Muscle of arm (tissue), 14 donors: ENCODE data around the gene FAM20A. TPM values are rescaled to one million over a fixed set of nuclear protein-coding genes. Genes with fewer than 3 reads are reported as not detected.

Experiments used
- DNase-seq: peaks from one replicate; pipeline ENCODE4 v3.0.0-alpha.2; 2013
- long read RNA-seq, 11 donors: transcript quantifications; one replicate each; lab custom pipeline, GENCODE V29; 2026
- polyA plus RNA-seq, 12 donors: library from polyadenylated mRNA; unstranded; fragments of 120-200 nt; gene quantifications; one replicate each; pipeline ENCODE4 v1.2.1, GENCODE V29; 2013; ENCODE audit not compliant: insufficient read length in 12 of 12

The FAM20A gene
- polyA plus RNA-seq: 10 to 100 TPM in 3 of 12 donors, 1 to 10 TPM in 8, not detected in 1; 5.3 to 12.9 (median 8.5) TPM
- long read RNA-seq, donor 1, partial matches to known transcripts: 0 of 1 reads
- long read RNA-seq, donor 1, other reads (novel, unspliced or antisense): 0 of 1 reads
- long read RNA-seq, donor 2, partial matches to known transcripts: 0 of 2 reads
- long read RNA-seq, donor 2, other reads (novel, unspliced or antisense): 0 of 2 reads
- long read RNA-seq, donor 3: 0 reads
- long read RNA-seq, donor 4: 0 reads
- long read RNA-seq, donor 5: 0 reads
- long read RNA-seq, donor 6, partial matches to known transcripts: 0 of 1 reads
- long read RNA-seq, donor 6, other reads (novel, unspliced or antisense): 0 of 1 reads
- long read RNA-seq, donor 7: 0 reads
- long read RNA-seq, donor 8, partial matches to known transcripts: 0 of 2 reads
- long read RNA-seq, donor 8, other reads (novel, unspliced or antisense): 0 of 2 reads
- long read RNA-seq, donor 9, partial matches to known transcripts: 0 of 1 reads
- long read RNA-seq, donor 9, other reads (novel, unspliced or antisense): 0 of 1 reads
- long read RNA-seq, donor 10: 0 reads
- long read RNA-seq, donor 11, partial matches to known transcripts: 0 of 1 reads
- long read RNA-seq, donor 11, other reads (novel, unspliced or antisense): 0 of 1 reads

DNA sequence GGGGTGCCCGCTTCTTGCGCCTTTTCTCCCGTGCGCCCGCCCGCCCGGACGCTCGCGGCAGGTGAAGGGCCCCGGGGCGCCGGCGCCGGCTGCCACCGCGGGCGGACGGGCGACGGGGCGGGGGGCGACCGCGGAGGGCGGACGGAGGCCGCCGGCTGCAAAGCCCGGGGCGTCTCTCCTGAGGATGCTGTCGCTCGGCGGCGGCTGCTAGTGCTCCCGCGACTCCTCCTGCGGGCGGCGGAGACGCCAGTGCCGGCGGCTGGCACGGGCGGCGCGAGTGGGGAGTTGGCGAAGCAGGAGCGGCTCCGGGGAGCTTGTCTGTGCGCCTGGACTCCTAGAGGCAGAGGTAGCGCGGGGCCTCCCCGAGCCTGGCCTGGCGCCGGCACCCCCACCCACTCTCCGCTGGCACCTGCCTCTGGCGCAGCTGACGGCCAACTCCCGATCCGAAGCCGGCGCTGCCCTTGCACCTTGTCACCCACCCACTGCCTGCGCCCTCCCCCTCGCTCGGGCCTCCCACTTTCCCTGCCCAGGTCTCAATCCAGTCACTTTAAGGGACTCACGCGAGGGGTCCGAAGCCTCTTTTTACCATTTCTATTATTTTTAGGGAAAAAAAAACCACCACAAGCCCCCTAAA is at the start of gene FAM20A:
FAM20A (minus strand) TSS at position 437 of the 634 bp plus-strand sequence. CDS start 701 bp downstream, outside the sequence.
- DNase-seq: no peak

DNA sequence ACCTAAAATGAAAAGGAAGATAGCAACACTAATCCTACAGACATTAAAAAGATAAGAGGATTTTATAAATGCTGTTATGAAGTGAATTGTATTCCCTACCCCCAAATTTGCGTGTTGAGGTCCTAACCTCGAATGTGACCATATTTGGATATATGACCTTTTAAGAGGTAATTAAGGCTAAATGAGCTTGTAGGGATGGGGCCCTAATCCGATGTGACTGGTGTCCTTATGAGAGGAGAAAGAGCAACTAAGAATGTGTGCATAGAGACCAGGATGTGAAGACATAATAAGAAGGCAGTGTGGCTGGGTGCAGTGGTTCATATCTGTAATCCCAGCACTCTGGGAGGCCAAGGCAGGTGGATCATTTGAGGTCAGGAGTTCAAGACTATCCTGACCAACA is 48.2 kb upstream of the FAM20A start:
- DNase-seq: no peak

DNA sequence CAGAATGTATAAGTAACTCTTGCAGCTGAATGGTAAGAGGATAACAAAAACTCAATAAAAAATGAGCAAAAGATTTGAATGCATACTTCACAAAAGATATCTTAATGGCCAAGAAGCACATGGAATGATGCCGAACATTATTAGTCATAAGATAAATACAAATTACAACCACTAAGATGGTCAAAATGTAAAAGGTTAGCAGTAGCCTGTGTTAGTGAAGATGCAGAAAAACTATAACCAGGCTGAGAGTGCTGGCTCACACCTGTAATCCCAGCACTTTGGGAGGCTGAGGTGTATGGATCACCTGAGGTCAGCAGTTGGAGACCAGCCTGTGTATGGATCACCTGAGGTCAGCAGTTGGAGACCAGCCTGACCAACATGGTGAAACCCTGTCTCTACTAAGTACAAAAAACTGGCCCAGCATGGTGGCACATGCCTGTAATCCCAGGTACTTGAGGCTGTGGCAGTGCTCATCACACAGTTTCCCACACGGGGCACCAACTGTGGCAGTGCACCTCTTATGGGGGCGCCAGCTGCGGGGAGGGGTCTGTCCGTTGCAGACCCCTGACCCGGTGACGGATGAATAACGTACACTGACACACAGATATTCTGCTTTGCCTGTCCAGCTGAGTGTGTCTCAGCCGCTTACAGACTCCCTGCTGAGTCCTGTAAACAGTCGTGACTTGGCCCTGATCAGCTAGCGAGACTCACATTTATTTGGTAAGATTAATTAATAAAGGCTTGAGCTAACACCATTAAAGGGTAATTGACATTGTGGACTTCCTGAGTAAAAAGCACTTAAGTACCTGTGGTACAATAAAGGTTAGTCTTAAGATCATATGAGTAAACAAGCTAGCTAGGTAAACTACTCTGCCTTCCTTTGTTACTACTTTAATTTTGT is 45.7 kb upstream of the FAM20A start:
- DNase-seq: no peak

DNA sequence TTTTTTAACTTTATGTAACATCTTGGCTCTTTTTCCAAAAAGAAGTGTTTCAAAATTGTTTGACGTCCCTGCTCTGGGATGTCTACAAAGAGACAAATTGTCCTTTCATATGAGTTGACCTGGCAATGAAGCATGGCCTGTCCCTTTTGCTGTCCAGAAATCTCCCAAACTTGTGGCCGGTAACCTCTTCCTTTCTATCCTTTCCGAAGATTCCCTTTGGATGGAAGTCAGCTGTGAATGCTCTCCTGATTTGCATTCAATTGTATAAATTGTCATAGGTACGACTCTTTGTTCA is 40.9 kb upstream of the FAM20A start:
- no peak for DNase-seq

DNA sequence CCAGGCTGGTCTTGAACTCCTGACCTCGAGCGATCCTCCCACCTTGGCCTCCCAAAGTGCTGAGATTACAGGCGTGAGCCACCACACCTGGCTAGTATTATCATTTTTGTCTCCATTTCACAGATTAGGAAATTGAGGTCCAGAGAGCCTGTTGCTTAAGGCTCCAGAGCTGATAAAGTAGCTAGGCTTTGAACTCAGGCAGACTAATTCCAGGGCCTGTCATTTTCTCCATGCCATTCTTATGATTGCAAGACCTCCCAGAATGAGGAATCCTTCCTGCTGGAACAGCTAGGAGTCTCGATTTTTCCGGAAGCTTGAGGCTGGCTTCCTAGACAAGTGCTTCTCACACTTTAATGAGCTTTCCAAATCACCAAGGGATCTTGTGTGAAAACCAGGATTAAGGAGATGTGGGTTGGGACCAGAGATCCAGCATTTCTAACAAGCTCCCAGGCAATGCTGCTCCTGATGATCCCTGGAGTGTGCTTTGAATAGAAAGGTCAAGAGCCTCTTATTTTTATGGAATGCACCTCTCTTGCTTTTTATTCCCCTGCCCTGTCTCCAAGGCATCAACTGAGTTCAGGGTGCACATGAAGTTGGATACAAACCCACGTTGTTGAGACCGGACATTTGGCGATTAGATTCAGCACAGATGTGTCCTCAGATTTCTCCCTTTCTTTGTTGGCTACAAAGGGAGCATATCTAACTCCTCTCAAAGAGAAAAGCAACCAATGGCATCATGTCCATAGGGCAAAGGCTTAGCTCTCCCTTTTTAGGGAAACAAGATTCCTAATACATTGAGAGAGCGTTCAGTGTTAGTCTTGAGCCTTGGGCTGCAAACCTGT is 40.3 kb upstream of the FAM20A start:
- DNase-seq: no peak

DNA sequence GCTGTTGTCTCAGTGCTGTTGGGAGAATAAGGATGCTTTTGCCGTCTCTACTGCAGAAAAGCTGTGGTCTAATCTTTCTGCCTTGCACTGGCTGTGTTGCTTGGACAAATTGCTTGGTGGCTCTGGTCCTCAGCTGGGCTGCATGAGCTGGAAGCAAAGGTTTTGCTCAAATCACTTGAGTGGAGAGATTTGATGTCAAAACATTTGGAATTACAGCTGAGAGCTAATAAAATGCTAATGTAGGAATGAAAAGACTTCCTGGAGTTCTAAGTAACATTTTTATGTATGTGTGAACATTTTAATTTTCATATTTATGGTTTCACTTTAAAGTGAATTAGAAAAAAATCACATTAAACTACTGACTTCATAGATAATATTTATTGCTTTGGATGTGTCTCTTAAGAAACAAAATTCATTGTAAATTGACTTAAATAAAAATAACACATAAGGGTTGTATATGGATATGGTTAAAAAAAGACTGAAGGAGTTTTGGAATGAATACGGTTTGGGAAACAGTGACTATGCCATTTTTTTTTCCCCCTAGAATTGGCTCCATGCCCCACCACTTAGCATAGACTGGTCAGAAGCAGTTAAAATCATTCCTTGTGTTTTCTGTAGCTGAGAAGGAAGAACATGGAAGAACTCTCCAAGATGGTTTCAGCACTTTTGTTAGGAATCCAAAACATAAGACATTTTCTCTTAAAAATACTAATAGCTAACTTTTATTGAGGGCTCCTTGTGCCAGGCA is 39.2 kb upstream of the FAM20A start:
- DNase-seq: peak; percentile 43

DNA sequence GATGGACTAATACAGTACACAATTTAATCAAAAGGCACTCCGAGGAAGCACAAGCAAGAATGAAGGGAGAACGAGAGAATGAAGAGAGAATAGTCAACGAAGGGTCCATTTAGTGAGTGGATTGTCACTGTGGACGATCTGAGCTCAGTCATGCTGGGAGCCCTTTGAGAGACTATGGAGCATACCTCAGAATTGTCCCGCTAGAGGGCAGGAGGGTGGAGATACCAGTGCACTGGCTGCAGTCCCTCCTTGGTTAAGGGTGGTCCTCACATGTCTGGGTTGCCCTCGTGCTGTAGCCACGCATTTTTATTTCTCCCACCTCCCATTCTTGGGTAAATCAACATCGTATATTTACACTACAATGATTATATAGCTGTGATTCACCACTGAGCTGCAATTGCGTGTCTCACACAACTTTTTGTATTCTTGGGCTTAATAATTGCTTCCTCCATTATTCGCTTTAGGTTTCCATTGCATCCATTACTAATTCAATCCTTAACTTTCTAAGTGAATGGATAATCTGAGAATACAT is 33.2 kb upstream of the FAM20A start:
- DNase-seq: no peak

DNA sequence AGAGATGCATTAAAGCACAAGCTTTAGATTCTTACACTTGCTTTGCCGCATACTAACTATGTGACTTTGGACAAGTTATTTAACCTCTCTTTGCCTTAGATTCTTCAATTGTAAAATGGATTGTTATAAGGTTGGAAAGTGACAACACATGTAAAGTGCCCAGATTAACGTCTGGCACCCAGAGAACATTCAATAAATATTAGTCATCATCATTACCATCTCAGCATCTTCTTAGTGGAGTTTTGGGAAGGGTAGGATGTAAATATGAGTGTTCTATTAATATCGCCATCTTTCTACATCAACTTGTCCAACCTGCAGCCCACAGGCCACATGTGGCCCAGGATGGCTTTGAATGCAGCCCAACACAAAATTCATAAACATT is 27.4 kb upstream of the FAM20A start:
- DNase-seq: no peak

DNA sequence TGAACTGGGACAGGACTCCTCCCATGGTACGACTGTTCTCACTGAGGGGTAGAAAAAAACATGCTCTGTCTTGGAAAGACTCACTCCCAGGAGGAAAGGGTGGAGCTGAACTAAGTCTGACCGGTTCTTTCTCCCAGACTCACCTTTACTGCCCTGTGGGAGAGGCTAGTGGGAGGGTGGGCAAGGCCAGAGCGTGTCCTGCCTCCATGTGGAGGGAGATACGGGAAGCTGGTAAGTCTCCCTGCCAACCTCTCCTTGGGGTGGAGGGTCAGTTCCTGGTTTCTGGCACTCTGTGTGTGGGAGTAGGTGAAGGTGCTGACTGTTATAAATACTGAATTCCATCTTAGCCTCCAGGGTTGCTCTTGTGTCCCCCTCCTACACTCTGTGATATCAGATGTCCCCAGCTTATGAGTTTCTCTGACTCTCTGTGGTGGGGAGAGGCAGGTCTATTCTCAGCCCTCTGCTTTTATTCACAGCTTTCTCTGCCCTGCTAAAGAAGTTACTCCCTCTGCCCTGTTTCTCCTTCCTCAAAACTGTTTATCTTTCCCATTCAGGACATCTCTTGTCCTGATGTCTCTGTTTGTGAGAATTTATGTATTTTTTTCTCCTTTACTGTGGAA is 26.9 kb upstream of the FAM20A start:
- no peak for DNase-seq

DNA sequence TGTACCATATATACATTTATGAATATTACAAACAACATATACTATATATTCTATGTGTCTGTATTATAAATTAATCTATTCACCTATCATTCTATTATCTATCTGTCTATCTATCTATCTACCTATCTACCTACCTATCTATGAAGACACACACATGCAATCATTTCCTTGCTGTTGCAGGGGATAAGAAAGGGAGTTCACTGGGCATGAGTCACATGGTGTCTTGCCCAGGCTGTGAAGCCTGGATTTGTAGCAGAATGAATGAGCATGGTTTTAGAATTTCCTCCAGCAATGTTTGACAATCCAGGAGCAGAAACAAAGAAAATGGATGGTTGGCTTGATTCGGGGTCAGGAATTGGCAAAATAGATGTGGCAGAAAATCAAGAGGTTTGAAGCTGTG is 23.2 kb upstream of the FAM20A start:
- DNase-seq: no peak

DNA sequence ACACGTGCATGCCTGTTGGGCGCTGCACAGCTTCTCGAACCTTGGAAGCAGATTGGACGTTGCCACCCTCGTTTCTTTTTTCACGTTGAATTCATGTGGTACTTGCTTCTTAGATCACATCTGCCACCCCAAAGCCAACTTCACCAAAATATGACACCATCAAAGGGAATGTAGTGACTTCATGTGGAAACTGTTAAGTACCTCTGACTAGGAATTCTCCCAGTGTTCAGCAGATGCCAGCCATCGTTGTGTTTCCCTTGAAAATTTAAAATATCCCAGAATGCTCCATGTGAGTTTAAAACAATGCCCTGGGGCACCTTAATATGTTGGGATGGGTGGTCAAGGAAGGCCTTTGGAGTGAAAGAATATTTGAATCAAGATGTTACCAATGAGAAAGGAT is 22.6 kb upstream of the FAM20A start:
- no peak for DNase-seq

DNA sequence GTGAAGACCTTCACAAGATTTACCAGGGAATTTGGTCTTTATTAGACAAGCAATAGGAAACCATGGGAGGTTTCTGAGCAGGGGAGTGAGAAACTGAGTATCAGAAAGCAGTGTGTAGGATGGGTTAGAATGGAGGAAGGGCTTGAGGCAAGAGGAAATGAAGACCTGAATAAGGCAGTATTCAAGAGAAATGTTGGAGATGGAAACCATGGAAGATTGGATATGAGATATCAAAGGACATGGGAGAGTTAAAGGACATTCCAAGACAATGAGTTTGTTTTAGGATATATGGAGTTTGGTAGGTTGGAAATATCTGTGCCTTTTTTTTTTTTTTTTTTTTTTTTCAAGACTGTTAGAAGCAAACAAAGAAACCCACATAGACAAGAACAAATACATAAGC is 21.3 kb upstream of the FAM20A start:
- no peak for DNase-seq

DNA sequence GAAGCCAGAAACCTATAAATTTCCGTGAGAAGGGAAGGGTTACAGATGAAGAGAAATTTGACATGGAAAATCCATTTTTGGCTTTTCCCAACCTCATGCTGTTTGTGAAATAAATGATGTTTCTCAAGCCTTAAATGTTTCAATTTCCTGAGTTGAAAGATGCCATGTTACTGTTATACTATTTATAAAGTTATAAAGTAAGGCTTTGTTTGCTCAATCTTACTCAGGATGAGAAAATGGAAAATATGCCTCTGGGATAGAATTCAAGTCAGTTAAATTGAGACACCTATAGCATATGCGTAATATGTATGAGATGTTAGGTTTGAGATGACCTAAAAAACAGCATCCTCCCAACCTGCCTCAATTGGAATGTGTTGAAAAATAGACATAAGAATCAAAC is 19.9 kb upstream of the FAM20A start:
- no peak for DNase-seq

DNA sequence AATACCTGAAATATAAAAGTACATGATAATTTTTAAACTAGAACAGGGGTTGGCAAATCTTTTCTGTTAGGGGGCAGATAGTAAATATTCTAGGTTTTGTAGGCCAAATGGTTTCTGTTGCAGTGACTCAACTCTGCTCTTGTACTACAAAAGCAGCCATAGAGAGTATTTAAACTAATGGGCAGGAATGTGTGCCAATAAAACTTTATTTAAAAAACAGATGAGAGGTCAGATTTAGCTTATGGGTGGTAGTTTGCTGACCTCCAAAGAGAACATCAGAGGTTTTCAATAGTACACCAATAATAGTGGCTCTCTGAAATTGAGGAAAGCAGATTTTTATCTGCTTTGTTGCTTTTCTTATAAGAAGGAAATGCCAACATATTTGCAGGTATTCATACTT is 15.2 kb upstream of the FAM20A start:
- no peak for DNase-seq

DNA sequence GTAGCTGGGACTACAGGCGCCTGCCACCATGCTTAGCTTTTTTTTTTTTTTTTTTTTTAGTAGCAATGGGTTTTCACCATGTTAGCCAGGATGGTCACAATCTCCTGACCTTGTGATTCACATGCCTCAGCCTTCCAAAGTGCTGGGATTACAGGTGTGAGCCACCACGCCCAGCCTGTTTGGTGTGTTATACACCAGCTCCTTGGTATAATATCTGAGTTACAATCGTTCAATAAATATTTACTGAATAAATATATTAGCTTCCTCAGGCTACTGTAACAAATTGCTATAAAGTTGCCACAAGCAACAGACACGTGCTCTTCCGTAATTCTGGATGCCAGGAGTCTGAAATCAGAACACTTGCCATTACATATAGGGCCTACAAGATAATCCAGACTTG is 13.6 kb upstream of the FAM20A start:
- no peak for DNase-seq

DNA sequence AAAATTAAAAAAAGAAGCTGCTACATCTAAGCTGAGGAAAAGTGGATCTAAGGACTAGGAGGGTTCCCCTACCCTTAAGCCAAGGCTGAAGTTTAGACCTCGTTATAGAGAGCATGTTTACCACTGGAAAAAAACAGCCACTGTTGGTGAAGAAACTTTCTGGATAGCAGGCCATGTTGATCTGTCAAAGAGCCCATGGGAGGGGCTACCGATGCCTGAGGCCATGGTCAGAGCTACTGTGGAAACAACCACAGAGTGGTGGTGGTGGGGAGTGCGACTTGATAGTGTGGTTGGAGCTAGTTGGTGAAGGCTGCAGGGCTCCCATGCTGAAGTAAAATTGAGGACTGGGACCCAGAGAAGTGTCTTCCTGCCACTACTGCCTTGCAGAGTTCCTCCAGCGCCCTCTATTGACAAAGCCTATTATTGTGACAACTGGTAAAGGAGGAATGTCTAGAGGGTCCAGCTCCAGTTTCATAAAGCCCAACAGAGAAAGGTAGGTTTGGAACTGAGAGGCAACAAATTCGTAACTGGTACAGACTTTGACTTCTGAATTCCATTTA is 12.7 kb upstream of the FAM20A start:
- DNase-seq: no peak

DNA sequence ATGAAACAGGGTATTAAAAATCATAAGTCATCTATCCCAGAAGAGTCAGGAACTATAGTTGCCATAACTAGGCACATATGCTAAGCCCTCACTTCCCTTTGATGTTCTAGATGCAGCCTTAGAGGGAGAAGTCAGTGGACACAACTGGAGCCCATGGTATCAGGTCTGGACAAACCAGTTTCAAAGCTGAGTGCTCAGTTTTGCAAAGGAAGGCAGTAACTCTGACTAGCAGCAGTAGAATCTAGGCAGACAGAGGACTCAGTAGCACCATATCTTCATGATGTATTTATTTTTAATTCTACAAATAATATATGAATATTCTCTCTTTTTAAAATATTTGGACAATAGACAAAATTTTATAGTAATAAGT is 11.7 kb upstream of the FAM20A start:
- DNase-seq: no peak

DNA sequence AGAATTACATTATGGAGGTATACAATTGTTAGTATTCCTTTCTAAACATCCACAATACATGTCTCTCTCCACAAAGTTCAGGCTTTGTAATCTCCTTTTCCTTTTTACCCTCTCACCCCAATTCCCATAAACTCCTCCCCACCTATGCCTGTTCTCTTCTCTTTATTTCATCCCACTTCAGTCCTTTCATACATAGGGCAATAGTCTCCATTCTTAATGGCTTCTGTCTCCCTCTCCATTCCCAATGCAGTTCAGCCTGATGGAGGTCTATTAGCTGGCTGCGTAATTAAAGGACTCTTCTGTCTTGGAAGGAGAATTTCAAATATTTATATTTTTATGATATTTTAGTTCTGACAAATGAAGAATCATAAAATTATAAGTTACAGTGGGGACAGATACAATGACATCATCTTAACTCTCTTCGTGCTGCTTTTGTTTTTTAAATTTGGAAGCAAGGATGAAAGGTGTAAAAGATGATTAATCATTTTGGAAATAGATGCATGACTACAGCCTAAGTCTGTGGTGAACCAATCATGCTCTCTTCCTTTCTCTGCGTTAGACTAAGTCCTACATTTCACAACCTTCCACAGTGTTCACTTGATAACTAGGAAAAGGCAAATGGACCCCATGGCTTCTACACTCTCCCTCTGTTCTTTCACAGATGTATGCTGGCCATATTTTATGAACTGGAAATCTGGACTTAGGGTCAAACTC is 11.2 kb upstream of the FAM20A start:
- no peak for DNase-seq
